Endothelial cell (in vitro differentiated cells): ENCODE data around the gene GLIPR1L1. TPM values are rescaled to one million over a fixed set of nuclear protein-coding genes. Genes with fewer than 3 reads are reported as not detected.

ENCODE experiments used
- DNase-seq: peaks from one replicate; pipeline ENCODE4 v3.0.0; 2021; ENCODE audit warnings: low spot score
- H3K27ac Mint-ChIP-seq: one replicate; pipeline ENCODE4 v1.8.0; 2021; ENCODE audit warnings: mixed read lengths, inconsistent platforms; ENCODE audit not compliant: unreplicated experiment
- H3K27me3 Mint-ChIP-seq: one replicate; pipeline ENCODE4 v1.8.0; 2021; ENCODE audit warnings: mild to moderate bottlenecking, moderate library complexity, mixed read lengths, inconsistent platforms; ENCODE audit not compliant: unreplicated experiment
- H3K36me3 Mint-ChIP-seq: one replicate; pipeline ENCODE4 v1.8.0; 2021; ENCODE audit warnings: mild to moderate bottlenecking, low read depth, mixed read lengths, inconsistent platforms; ENCODE audit not compliant: unreplicated experiment
- H3K4me1 Mint-ChIP-seq: one replicate; pipeline ENCODE4 v1.8.0; 2021; ENCODE audit warnings: mild to moderate bottlenecking, mixed read lengths, inconsistent platforms; ENCODE audit not compliant: unreplicated experiment
- H3K4me3 Mint-ChIP-seq: one replicate; pipeline ENCODE4 v1.8.0; 2021; ENCODE audit warnings: mild to moderate bottlenecking, mixed read lengths, inconsistent platforms; ENCODE audit not compliant: unreplicated experiment
- H3K9me3 Mint-ChIP-seq: one replicate; pipeline ENCODE4 v1.8.0; 2021; ENCODE audit warnings: mixed read lengths, inconsistent platforms; ENCODE audit not compliant: unreplicated experiment
- total RNA-seq: library from RNA; stranded (reverse); fragmentation: NEBNext Ultra II Directional; extraction: Animal tissue kit (Norgen Biotek cat#: 25700); gene quantifications from one replicate; pipeline ENCODE4 v1.2.1, GENCODE V29; 2021; ENCODE audit not compliant: unreplicated experiment
- TF ChIP-seq, protein P1 (sequence below): fragments of 200-600 bp; sonication (generic); IDR thresholded peaks from one replicate; pipeline ENCODE4 v1.5.0; 2021; ENCODE audit warnings: antibody characterized with exemption; ENCODE audit not compliant: unreplicated experiment

The GLIPR1L1 gene
- total RNA-seq, 1 donor from 2014 or later, result not detected

DNA sequence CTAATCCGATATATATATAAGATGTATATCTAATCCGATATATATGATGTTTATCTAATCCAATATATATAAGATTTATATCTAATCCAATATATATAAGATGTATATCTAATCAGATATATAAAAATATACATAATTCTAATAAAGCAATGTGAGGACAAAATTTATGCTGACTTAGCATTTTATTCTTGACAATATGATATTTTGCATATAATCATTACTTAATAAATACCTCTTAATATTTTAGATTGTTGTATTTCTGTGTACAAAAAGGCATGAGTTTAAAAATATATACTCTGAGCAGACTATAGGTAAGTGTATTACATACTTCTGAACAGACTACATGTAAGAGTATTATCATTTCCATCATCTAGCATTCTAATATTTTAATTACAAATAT, 75.4 kb downstream of the GLIPR1L1 start:
- H3K9me3 Mint-ChIP-seq, result no peaks in the 10 kb centered on the region
- no peak overlapping the region for H3K4me3 Mint-ChIP-seq
- no peaks in the 10 kb centered on the region for H3K36me3 Mint-ChIP-seq
- H3K27ac Mint-ChIP-seq, result no peak overlapping the region
- H3K4me1 Mint-ChIP-seq, result no peaks in the 10 kb centered on the region
- TF ChIP-seq, protein P1, sequence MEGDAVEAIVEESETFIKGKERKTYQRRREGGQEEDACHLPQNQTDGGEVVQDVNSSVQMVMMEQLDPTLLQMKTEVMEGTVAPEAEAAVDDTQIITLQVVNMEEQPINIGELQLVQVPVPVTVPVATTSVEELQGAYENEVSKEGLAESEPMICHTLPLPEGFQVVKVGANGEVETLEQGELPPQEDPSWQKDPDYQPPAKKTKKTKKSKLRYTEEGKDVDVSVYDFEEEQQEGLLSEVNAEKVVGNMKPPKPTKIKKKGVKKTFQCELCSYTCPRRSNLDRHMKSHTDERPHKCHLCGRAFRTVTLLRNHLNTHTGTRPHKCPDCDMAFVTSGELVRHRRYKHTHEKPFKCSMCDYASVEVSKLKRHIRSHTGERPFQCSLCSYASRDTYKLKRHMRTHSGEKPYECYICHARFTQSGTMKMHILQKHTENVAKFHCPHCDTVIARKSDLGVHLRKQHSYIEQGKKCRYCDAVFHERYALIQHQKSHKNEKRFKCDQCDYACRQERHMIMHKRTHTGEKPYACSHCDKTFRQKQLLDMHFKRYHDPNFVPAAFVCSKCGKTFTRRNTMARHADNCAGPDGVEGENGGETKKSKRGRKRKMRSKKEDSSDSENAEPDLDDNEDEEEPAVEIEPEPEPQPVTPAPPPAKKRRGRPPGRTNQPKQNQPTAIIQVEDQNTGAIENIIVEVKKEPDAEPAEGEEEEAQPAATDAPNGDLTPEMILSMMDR, result no peak
- no peak for DNase-seq
- no peaks in the 10 kb centered on the region for H3K27me3 Mint-ChIP-seq

GRCh38 chr12:75414671-75415070, 80.2 kb downstream of the GLIPR1L1 start:
- no peak overlapping the region for H3K4me3 Mint-ChIP-seq
- H3K4me1 Mint-ChIP-seq, result no peaks in the 10 kb centered on the region
- H3K36me3 Mint-ChIP-seq, result no peaks in the 10 kb centered on the region
- H3K9me3 Mint-ChIP-seq, result no peaks in the 10 kb centered on the region
- no peak overlapping the region for H3K27ac Mint-ChIP-seq
- no peak for DNase-seq
- TF ChIP-seq, protein P1, result no peak
- H3K27me3 Mint-ChIP-seq, result no peaks in the 10 kb centered on the region

DNA sequence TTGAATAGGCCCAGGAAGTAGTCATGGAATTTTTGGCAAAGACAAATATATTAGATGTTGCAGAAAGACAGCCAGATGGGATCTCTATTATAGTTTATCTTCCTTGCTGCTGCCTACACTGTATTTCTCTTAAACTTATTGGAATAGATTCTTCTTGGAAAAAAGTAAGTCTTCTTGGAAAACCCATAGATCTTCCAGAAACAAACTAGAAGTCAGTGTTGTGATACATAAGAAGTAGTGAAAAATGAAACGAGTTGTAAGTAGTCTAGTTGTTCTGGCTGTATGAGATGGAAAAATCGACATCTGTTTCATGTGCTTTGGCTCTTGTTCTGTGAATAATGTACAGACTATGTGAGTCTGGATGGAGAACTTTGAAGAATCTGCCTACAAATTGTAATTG, 85.4 kb downstream of the GLIPR1L1 start:
- DNase-seq, result no peak
- Mint-ChIP-seq H3K4me1 (no peaks in the 10 kb centered on the region), H3K36me3 (no peaks in the 10 kb centered on the region), H3K9me3 (no peaks in the 10 kb centered on the region), H3K27me3 (no peaks in the 10 kb centered on the region), H3K27ac (no peak overlapping the region), H3K4me3 (no peak overlapping the region)
- TF ChIP-seq, protein P1, result no peak

Other genes with a start within 250 kb of the GLIPR1L1 start
- gene KCNC2, start 124.8 kb upstream of the GLIPR1L1 start, total RNA-seq, result not detected
- 2.1 TPM for gene CAPS2, start 4.3 kb upstream of the GLIPR1L1 start, total RNA-seq
- 0.26 TPM for gene GLIPR1L2, start 56.4 kb downstream of the GLIPR1L1 start, total RNA-seq
- 0.38 TPM for gene GLIPR1, start 146.1 kb downstream of the GLIPR1L1 start, total RNA-seq
- gene KRR1, start 176.9 kb downstream of the GLIPR1L1 start, total RNA-seq, result 53.2 TPM